Activated CD4-positive, alpha-beta T cell treated with anti-CD3 and anti-CD28 coated beads for 36 hours (primary cell): ENCODE measurements around the gene ASPDH. TPM values are rescaled to one million over a fixed set of nuclear protein-coding genes. Genes with fewer than 3 reads are reported as not detected.

Experiments
- ATAC-seq: fragments of 200-7000 bp; cut with Tn5 transposase; one replicate; pipeline ENCODE4 v1.10.0; 2021; ENCODE audit warnings: mild to moderate bottlenecking, moderate library complexity
- CTCF ChIA-PET: fragments of 350-600 bp; sonication (Branson Sonifier 250); formaldehyde crosslinking; loops from one replicate; lab custom pipeline; 2021; ENCODE audit warnings: antibody characterized with exemption; lab: Charles Lee
- POLR2A ChIA-PET: fragments of 350-600 bp; sonication (Branson Sonifier 250); formaldehyde crosslinking; loops from one replicate; lab custom pipeline; 2021; ENCODE audit warnings: antibody characterized with exemption, inconsistent platforms; lab: Charles Lee
- DNase-seq: peaks from one replicate; pipeline ENCODE4 v3.0.0-alpha.2; 2020
- H3K27ac Mint-ChIP-seq: one replicate; pipeline ENCODE4 v1.8.0; 2021; ENCODE audit warnings: mixed read lengths
- H3K27me3 Mint-ChIP-seq: one replicate; pipeline ENCODE4 v1.8.0; 2021; ENCODE audit warnings: mixed read lengths
- H3K36me3 Mint-ChIP-seq: one replicate; pipeline ENCODE4 v1.8.0; 2021; ENCODE audit warnings: low read depth, mixed read lengths
- H3K4me1 Mint-ChIP-seq: one replicate; pipeline ENCODE4 v1.8.0; 2021; ENCODE audit warnings: mixed read lengths
- H3K4me3 Mint-ChIP-seq: one replicate; pipeline ENCODE4 v1.8.0; 2021; ENCODE audit warnings: mild to moderate bottlenecking, moderate library complexity, mixed read lengths
- H3K9me3 Mint-ChIP-seq: one replicate; pipeline ENCODE4 v1.8.0; 2021; ENCODE audit warnings: low read depth, mixed read lengths
- intact Hi-C, 2 experiments: fragments of 100-400 bp; cut with DNase I in 1 of 2; cut with micrococcal nuclease in 1 of 2; formaldehyde crosslinking; loops; one replicate each; pipeline versions ENCODE4 v1.14.2 to v1.15.1; 2022 to 2024; cut with DNase I, micrococcal nuclease
- total RNA-seq, 2 experiments: library from RNA; stranded (reverse); gene quantifications; one replicate each; pipeline ENCODE4 v1.2.3, GENCODE V29; 2021

ASPDH gene
- total RNA-seq: not detected

GRCh38 chr19:50513746-50514345 is at the start of gene ASPDH:
ASPDH (minus strand) TSS chr19:50513913; CDS start chr19:50513823, 90 bp downstream.
- ATAC-seq: no peak
- intact Hi-C loops: loop anchor here in 1 of 2 experiments (5.0 to 10.0 kb wide), 2 partner anchors 872 to 1081 kb away; partner anchors contain the start of genes RRAS and SCAF1

GRCh38 chr19:50562996-50563395 is 49.3 kb upstream of the ASPDH start:
- Mint-ChIP-seq H3K27me3 (peaks cover 48% of the 10 kb centered on the region), H3K4me1 (peaks cover 20% of the 10 kb centered on the region), H3K4me3 (no peak overlapping the region), H3K27ac (no peak overlapping the region), H3K36me3 (no peaks in the 10 kb centered on the region), H3K9me3 (no peaks in the 10 kb centered on the region)
- POLR2A ChIA-PET: no interaction called here
- intact Hi-C loops: no loop called here
- ATAC-seq (no peak), DNase-seq (no peak)
- CTCF ChIA-PET: no interaction called here

More at GRCh38 chr19:50513746-50514345, at the start of gene ASPDH:
- ChIA-PET POLR2A (no interaction called here), CTCF (no interaction called here)
- Mint-ChIP-seq H3K4me3 (no peak within 1 kb of the TSS), H3K4me1 (peaks cover 14% of the 10 kb centered on the region), H3K27ac (no peak within 1 kb of the TSS), H3K9me3 (no peaks in the 10 kb centered on the region), H3K27me3 (peaks cover 9% of the 10 kb centered on the region), H3K36me3 (peaks cover under 1% of the 10 kb centered on the region)
- DNase-seq: no peak

DNA sequence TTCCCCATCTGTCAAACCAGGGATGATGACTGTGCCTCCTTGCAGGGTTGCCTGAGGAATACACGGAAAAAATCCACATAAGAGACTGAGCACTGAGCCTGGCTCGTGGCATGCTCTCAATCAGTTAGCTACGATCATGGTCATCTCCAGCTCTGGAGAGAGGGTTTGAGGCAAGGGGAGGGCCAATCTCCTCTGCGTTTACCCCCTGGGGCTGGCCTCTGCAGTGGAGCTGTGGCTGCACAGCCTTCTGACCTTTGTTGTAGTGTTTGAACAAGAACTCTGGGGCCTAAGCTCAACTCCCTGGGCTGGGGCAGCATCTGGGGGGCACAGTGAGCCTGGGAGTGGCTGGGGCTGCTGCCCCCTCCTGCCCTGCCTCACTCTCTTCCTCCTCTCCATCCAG is 48.6 kb upstream of the ASPDH start:
- Mint-ChIP-seq H3K9me3 (no peaks in the 10 kb centered on the region), H3K27ac (no peak overlapping the region), H3K27me3 (peaks cover 51% of the 10 kb centered on the region), H3K4me3 (no peak overlapping the region), H3K36me3 (no peaks in the 10 kb centered on the region), H3K4me1 (peaks cover 18% of the 10 kb centered on the region)
- CTCF ChIA-PET: no interaction called here
- DNase-seq (no peak), ATAC-seq (no peak)
- POLR2A ChIA-PET: no interaction called here
- intact Hi-C loops: no loop called here

DNA sequence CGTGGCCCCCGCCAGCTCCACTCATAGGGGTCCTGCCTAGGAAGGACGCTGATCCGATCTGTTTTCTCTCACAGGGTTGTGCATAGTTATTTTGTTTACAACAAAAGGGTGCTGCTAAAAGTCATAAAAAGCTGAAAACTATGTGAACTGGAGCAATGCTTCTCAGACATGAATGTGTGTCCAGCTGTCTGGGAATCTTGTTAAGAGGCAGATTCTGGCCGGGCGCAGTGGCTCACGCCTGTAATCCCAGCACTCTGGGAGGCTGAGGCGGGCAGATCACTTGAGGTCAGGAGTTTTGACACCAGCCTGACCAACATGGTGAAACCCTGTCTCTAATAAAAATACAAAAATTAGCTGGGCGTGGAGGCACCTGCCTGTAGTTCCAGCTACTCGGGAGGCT is 45.9 kb upstream of the ASPDH start:
- Mint-ChIP-seq H3K27me3 (peaks cover 46% of the 10 kb centered on the region), H3K27ac (no peak overlapping the region), H3K9me3 (no peaks in the 10 kb centered on the region), H3K4me1 (peaks cover 2% of the 10 kb centered on the region), H3K4me3 (no peak overlapping the region), H3K36me3 (no peaks in the 10 kb centered on the region)
- intact Hi-C loops: loop anchor here in 1 of 2 experiments (5.0 kb wide), 1 partner anchor 72 kb away; no protein-coding TSS in a partner anchor
- ATAC-seq: no peak
- DNase-seq: no peak
- ChIA-PET POLR2A (no interaction called here), CTCF (interaction anchor here (0.9 to 1.0 kb wide), 2 partner anchors 13 to 22 kb away, joined by 4 read pairs; no protein-coding TSS in a partner anchor)

DNA sequence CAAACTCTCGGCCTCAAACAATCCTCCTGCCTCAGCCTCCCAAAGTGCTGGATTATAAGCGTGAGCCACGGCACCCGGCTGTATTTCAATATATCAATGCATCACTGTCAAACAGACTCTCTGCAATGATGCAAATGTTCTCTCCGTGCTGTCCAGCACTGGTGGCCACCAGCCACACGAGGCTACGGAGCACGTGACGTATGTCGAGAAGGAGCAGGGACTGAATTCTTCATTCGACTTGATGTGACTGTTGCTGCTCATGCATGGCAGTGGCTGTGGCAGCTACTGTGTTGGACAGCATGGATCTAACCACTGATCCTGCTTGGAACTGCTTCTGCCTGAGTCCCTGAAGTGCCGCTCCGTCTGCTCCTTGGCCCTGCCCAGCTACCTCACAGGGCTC is 44.7 kb upstream of the ASPDH start:
- H3K9me3 Mint-ChIP-seq: no peaks in the 10 kb centered on the region
- H3K4me3 Mint-ChIP-seq: no peak overlapping the region
- peaks cover 43% of the 10 kb centered on the region for H3K27me3 Mint-ChIP-seq
- ChIA-PET POLR2A (no interaction called here), CTCF (interaction anchor here (1.9 to 4.5 kb wide), 3 partner anchors 21 to 26 kb away, joined by 6 to 45 read pairs (median 8); no protein-coding TSS in a partner anchor)
- no peak overlapping the region for H3K27ac Mint-ChIP-seq
- no peaks in the 10 kb centered on the region for H3K36me3 Mint-ChIP-seq
- DNase-seq (no peak), ATAC-seq (no peak)
- intact Hi-C loops: loop anchor here in 1 of 2 experiments (5.0 kb wide), 1 partner anchor 71 kb away; no protein-coding TSS in a partner anchor
- H3K4me1 Mint-ChIP-seq: peaks cover 2% of the 10 kb centered on the region

DNA sequence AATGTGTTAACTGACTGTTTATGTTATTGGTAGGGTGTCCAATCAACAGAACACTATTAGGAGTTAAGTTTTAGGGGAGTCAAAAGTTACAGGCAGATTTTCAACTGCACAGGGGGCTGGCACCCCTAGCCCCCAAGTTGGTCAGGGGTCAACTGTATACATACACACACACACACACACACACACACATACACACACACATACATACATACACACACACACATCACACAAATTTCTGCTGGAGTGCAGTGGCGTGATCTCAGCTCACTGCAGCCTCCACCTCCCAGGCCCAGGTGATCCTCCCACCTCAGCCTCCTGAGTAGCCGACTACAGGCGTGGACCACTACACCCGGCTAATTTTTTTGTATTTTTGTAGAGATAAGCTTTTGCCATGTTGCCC is 44.3 kb upstream of the ASPDH start:
- Mint-ChIP-seq H3K36me3 (no peaks in the 10 kb centered on the region), H3K27me3 (peaks cover 45% of the 10 kb centered on the region), H3K27ac (no peak overlapping the region), H3K9me3 (no peaks in the 10 kb centered on the region), H3K4me3 (no peak overlapping the region), H3K4me1 (peaks cover 2% of the 10 kb centered on the region)
- ChIA-PET POLR2A (no interaction called here), CTCF (interaction anchor here (1.9 to 4.5 kb wide), 3 partner anchors 20 to 26 kb away, joined by 6 to 45 read pairs (median 8); no protein-coding TSS in a partner anchor)
- intact Hi-C loops: loop anchor here in 1 of 2 experiments (5.0 kb wide), 1 partner anchor 71 kb away; no protein-coding TSS in a partner anchor
- no peak for DNase-seq
- ATAC-seq: no peak

- H3K36me3 Mint-ChIP-seq: no peaks in the 10 kb centered on the region
- ATAC-seq: no peak
- peaks cover 2% of the 10 kb centered on the region for H3K4me1 Mint-ChIP-seq
- DNase-seq: no peak
- ChIA-PET CTCF (interaction anchor here (0.6 to 4.5 kb wide), 13 partner anchors 13 to 409 kb away, joined by 3 to 45 read pairs (median 6); no protein-coding TSS in a partner anchor), POLR2A (no interaction called here)
- H3K9me3 Mint-ChIP-seq: no peaks in the 10 kb centered on the region
- H3K4me3 Mint-ChIP-seq: no peak overlapping the region
- peaks cover 49% of the 10 kb centered on the region for H3K27me3 Mint-ChIP-seq
- intact Hi-C loops: loop anchor here in 1 of 2 experiments (5.0 kb wide), 1 partner anchor 70 kb away; no protein-coding TSS in a partner anchor
- no peak overlapping the region for H3K27ac Mint-ChIP-seq
Observed at GRCh38 chr19:50557009-50557613, 43.4 kb upstream of the ASPDH start.

GRCh38 chr19:50556282-50557008 is 42.7 kb upstream of the ASPDH start:
- Mint-ChIP-seq H3K4me3 (peak overlapping the region; percentile 68), H3K27ac (peak overlapping the region; percentile 85), H3K9me3 (no peaks in the 10 kb centered on the region), H3K27me3 (peaks cover 53% of the 10 kb centered on the region), H3K4me1 (peaks cover 2% of the 10 kb centered on the region), H3K36me3 (no peaks in the 10 kb centered on the region)
- ATAC-seq: peak; percentile 89
- DNase-seq: peak; percentile 92
- POLR2A ChIA-PET: interaction anchor here (0.6 to 0.7 kb wide), 2 partner anchors 46 to 48 kb away, joined by 3 to 5 read pairs; partner anchors contain the start of gene JOSD2
- intact Hi-C loops: loop anchor here in 1 of 2 experiments (1.0 to 5.0 kb wide), 4 partner anchors 19 to 199 kb away; no protein-coding TSS in a partner anchor
- CTCF ChIA-PET: interaction anchor here (0.6 to 4.5 kb wide), 30 partner anchors 8 to 491 kb away, joined by 3 to 45 read pairs (median 4); partner anchors contain the start of gene JOSD2

DNA sequence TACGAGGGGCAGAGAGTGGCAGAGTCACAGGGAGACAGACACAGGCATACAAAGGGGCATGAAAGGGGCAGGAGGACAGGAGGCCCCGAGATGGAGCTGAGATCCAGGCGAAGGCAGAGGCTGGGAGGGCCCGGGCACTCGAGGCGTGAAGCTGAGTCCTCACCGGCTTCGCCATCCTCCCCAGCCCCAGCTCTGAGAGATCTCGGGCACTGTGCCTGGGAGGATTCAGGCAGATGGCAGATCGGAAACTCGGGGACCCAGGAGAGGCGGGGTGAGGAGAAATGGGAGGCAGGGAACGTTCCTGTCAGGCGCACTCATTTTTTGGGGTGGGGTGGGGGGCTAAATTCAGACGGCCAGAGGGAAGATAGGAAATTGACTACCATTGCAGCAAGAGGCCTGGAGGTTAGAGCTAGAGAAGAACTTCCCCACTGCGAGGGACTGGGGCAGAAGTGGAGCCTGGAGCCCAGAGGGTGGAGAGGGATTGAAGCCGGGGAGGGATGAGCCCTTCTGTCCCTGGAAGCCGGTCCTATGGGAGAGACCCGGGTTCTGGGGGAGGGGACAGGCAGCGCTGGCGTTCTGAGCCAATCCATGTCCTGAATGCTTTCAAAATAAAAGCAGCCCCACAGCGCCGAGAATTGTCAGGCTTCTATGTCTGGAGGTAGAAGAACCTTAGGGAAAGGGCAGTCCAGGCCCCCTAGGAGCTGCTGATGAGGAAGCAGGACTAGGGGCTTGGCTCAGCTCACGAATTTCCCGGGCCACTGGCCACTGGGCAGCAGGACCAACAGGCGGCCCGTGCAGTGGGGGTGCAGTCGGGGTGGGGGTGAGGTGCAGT is 42.0 kb upstream of the ASPDH start:
- ChIA-PET POLR2A (interaction anchor here (0.6 to 0.7 kb wide), 2 partner anchors 45 to 47 kb away, joined by 3 to 5 read pairs; partner anchors contain the start of gene JOSD2), CTCF (interaction anchor here (0.6 to 4.5 kb wide), 28 partner anchors 8 to 490 kb away, joined by 3 to 45 read pairs (median 4); partner anchors contain the start of gene JOSD2)
- ATAC-seq (no peak), DNase-seq (no peak)
- Mint-ChIP-seq H3K4me3 (peak overlapping the region; percentile 68), H3K4me1 (peaks cover 2% of the 10 kb centered on the region), H3K36me3 (no peaks in the 10 kb centered on the region), H3K27me3 (peaks cover 51% of the 10 kb centered on the region), H3K27ac (no peak overlapping the region), H3K9me3 (no peaks in the 10 kb centered on the region)
- intact Hi-C loops: loop anchor here in 1 of 2 experiments (1.0 to 5.0 kb wide), 4 partner anchors 18 to 198 kb away; no protein-coding TSS in a partner anchor

- Mint-ChIP-seq H3K4me1 (peaks cover 2% of the 10 kb centered on the region), H3K9me3 (no peaks in the 10 kb centered on the region), H3K27ac (no peak overlapping the region), H3K4me3 (no peak overlapping the region), H3K27me3 (peaks cover 57% of the 10 kb centered on the region), H3K36me3 (no peaks in the 10 kb centered on the region)
- ChIA-PET CTCF (interaction anchor here (0.6 to 4.5 kb wide), 6 partner anchors 11 to 198 kb away, joined by 3 to 45 read pairs (median 7); no protein-coding TSS in a partner anchor), POLR2A (no interaction called here)
- intact Hi-C loops: loop anchor here in 1 of 2 experiments (5.0 kb wide), 1 partner anchor 68 kb away; no protein-coding TSS in a partner anchor
- DNase-seq: no peak
- no peak for ATAC-seq
Observed at GRCh38 chr19:50555033-50555432, 41.3 kb upstream of the ASPDH start.
